Measurements from ENCODE around the gene ANP32E. TPM values are rescaled to one million over a fixed set of nuclear protein-coding genes. Genes with fewer than 3 reads are reported as not detected.

The ANP32E gene
- total and polyA plus RNA-seq, 2 of the 8 experiments (the other 6 are each of a cell fraction or from before 2014, with no cell fraction given): 20.7 to 123 TPM

DNA sequence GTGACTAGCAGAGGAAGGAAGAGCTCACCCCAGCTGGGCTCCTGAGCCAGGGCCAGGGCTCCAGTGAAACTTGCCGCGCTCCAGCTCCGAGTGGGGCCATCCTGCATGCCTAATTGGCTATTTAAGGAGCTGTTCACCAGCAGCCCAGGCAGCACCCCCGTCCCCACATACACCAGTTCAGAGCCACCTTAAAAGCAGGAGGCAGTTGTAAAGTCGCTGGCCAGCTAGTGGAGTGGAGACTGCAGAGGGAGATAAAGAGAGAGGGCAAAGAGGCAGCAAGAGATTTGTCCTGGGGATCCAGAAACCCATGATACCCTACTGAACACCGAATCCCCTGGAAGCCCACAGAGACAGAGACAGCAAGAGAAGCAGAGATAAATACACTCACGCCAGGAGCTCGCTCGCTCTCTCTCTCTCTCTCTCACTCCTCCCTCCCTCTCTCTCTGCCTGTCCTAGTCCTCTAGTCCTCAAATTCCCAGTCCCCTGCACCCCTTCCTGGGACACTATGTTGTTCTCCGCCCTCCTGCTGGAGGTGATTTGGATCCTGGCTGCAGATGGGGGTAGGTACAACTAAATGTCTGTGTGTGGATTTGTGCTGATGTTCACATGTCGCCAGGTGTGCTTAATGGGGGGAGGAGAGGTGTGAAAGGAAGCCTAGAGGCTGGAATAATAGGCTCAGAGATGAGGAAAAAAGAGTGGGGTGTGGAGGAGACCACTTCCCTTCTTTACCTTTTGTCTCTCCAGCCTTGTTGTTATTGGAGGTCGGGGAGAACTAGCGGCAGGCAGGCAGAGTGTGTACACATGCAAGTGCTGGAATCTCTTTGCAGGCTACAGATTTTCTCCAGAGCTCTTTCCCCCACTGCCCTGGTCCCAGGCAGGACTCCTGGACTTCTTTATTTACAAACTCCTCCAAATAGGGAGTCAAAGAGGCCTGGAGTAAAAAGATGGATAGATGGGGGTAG lies 22.0 kb upstream of the ANP32E start, which contains the start of gene CA14 (continued):
- TF ChIP-seq FOSL1 (IDR thresholded peaks at IDR 0.05; ENCODE audit: insufficient read depth, low read depth, low read length) (no peak), SAP30 (IDR thresholded peaks at IDR 0.05; ENCODE audit: insufficient read depth, insufficient replicate concordance, low read length) (peak; percentile 78), SIX5 (IDR thresholded peaks at IDR 0.05; ENCODE audit: low read depth, low read length) (no peak), SP2 (IDR thresholded peaks at IDR 0.05; ENCODE audit: low read length) (no peak), MAFK (IDR thresholded peaks at IDR 0.05; ENCODE audit: low read depth, low read length) (no peak), ZNF274 (IDR thresholded peaks at IDR 0.05; ENCODE audit: borderline replicate concordance, extremely low read depth, low read length) (no peak), BACH1 (IDR thresholded peaks at IDR 0.05; ENCODE audit: low read length) (no peak), GTF2F1 (IDR thresholded peaks at IDR 0.05; ENCODE audit: borderline replicate concordance, low read depth, low read length) (no peak), TEAD4 (IDR thresholded peaks at IDR 0.05; ENCODE audit: low read depth, low read length) (no peak), KDM5A (IDR thresholded peaks at IDR 0.05; ENCODE audit: low read length) (no peak), PHF8 (conservative IDR thresholded peaks at IDR 0.05; ENCODE audit: low read depth, low read length) (no peak; the same call in 1 of the 2 replicates), BRCA1 (IDR thresholded peaks at IDR 0.05; ENCODE audit: low read depth, low read length) (no peak), SIN3A (conservative IDR thresholded peaks at IDR 0.05 in 1 of 2, IDR thresholded peaks at IDR 0.05 in 1 of 2; ENCODE audit: low read depth in 1 of 2, low read length in 2 of 2) (peak in 1 of 2 experiments; percentile 68; a peak in 3 of 4 replicates), BCL11A (IDR thresholded peaks at IDR 0.05; ENCODE audit: low read depth in 2 of 2, low read length in 2 of 2) (no peak), TCF12 (IDR thresholded peaks at IDR 0.05; ENCODE audit: low read depth, low read length) (0 out of 2 replicates have a peak, but pooled peaks have one; percentile 14), TAF7 (optimal IDR thresholded peaks at IDR 0.05; ENCODE audit: borderline replicate concordance, low read depth, low read length) (no peak), JUN (IDR thresholded peaks at IDR 0.05; ENCODE audit: low read depth, low read length) (no peak), SP1 (IDR thresholded peaks at IDR 0.05; ENCODE audit: low read depth, low read length) (no peak), ASH2L (IDR thresholded peaks at IDR 0.05; ENCODE audit: low read length) (peak; percentile 74), CTBP2 (IDR thresholded peaks at IDR 0.05; ENCODE audit: borderline replicate concordance, insufficient read depth, insufficient read length, low read length) (peak; percentile 66)
- TF ChIP-seq, protein P1, sequence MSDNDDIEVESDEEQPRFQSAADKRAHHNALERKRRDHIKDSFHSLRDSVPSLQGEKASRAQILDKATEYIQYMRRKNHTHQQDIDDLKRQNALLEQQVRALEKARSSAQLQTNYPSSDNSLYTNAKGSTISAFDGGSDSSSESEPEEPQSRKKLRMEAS (IDR thresholded peaks at IDR 0.05): no peak
- TF ChIP-seq, protein P2, sequence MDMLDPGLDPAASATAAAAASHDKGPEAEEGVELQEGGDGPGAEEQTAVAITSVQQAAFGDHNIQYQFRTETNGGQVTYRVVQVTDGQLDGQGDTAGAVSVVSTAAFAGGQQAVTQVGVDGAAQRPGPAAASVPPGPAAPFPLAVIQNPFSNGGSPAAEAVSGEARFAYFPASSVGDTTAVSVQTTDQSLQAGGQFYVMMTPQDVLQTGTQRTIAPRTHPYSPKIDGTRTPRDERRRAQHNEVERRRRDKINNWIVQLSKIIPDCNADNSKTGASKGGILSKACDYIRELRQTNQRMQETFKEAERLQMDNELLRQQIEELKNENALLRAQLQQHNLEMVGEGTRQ (IDR thresholded peaks at IDR 0.05; ENCODE audit: low read length): no peak

All from H1 (cell line).